HepG2 (cell line): ENCODE measurements around the gene MAEA. TPM values are rescaled to one million over a fixed set of nuclear protein-coding genes. Genes with fewer than 3 reads are reported as not detected.
A peak's percentile ranks its signal among the peaks of the same experiment; 100 is the strongest.

Experiments used
- ATAC-seq: fragments of 200-7000 bp; cut with Tn5 transposase; 3 replicates; pipeline ENCODE4 v1.9.1; 2020; ENCODE audit warnings: mild to moderate bottlenecking, moderate library complexity
- BruUV-seq: library from RNA; stranded (reverse); fragments of 400-500 nt; replicated peaks from 2 replicates; lab custom pipeline; 2021; lab: Mats Ljungman, UMichigan
- CTCF ChIA-PET: fragments of 300-600 bp; formaldehyde crosslinking; extraction: SDS; loops from one replicate; lab custom pipeline; 2021; ENCODE audit warnings: low total read pairs, inconsistent platforms, low intra/inter-chr PET ratio; lab: Yijun Ruan, JAX
- POLR2A ChIA-PET: fragments of 350-600 bp; sonication (Branson Sonifier 250); formaldehyde crosslinking; loops from one replicate; lab custom pipeline; 2020; ENCODE audit warnings: antibody characterized with exemption, inconsistent platforms; lab: Yijun Ruan, JAX
- DNase-seq: peaks from one replicate; pipeline ENCODE4 v3.0.0-alpha.2; 2015; ENCODE audit warnings: low spot score
- FAIRE-seq: peaks from 3 replicates; lab custom pipeline; 2011; peaks lifted over from hg19 to GRCh38; lab: Jason Lieb, UNC
- H2AFZ ChIP-seq: one replicate; pipeline ENCODE4 v1.6.1; 2011; ENCODE audit warnings: low read length, inconsistent platforms
- H3K27ac ChIP-seq: fragments of 300-600 bp; 3 replicates; pipeline ENCODE4 v1.8.0; 2011; ENCODE audit warnings: mixed run types, mild to moderate bottlenecking, mixed read lengths, low read length, inconsistent platforms; ENCODE audit not compliant: insufficient read depth; ENCODE audit errors: extremely low read length
- H3K27me3 ChIP-seq, 2 experiments: fragments of 200-600 bp in 1 of 2; 2 replicates in 1 of 2; 3 replicates in 1 of 2; pipeline versions ENCODE4 v1.6.0 to v1.8.0; 2011; ENCODE audit warnings: low read length in 2 of 2, mild to moderate bottlenecking in 2 of 2, moderate library complexity in 2 of 2, inconsistent platforms in 1 of 2; ENCODE audit not compliant: insufficient read depth in 2 of 2, control insufficient read depth in 1 of 2
- H3K36me3 ChIP-seq, 2 experiments: fragments of 200-600 bp in 1 of 2; replicated peaks in 1 of 2; 2 replicates in 1 of 2; 3 replicates in 1 of 2; pipeline versions ENCODE4 v1.5.1 to v1.8.0; 2011; ENCODE audit warnings: low read length in 2 of 2, inconsistent platforms in 1 of 2; ENCODE audit not compliant: insufficient read depth in 2 of 2, control insufficient read depth in 1 of 2
- H3K4me1 ChIP-seq: 2 replicates; pipeline ENCODE4 v1.5.1; 2012; ENCODE audit warnings: low read length, inconsistent platforms; ENCODE audit not compliant: insufficient read depth
- H3K4me2 ChIP-seq: 2 replicates; pipeline ENCODE4 v1.6.0; 2011; ENCODE audit warnings: low read depth, low read length, inconsistent platforms
- H3K4me3 ChIP-seq, 3 experiments: fragments of 200-600 bp in 1 of 3; sonication (generic), shearing (Covaris generic) in 1 of 3; replicated peaks in 1 of 3; 2 replicates each; pipeline ENCODE4 v1.5.1; 2011 to 2016; ENCODE audit warnings: low read length in 3 of 3, inconsistent platforms in 2 of 3, low read depth in 2 of 3, mild to moderate bottlenecking in 2 of 3, control low read depth in 1 of 3, mixed read lengths in 1 of 3; ENCODE audit not compliant: insufficient read depth in 1 of 3
- H3K79me2 ChIP-seq: one replicate; pipeline ENCODE4 v1.6.1; 2011; ENCODE audit warnings: low read length, inconsistent platforms; ENCODE audit not compliant: insufficient read depth
- H3K9ac ChIP-seq: 2 replicates; pipeline ENCODE4 v1.6.0; 2011; ENCODE audit warnings: mild to moderate bottlenecking, low read depth, low read length, inconsistent platforms; ENCODE audit not compliant: insufficient read depth
- H3K9me3 ChIP-seq: 2 replicates; pipeline ENCODE4 v1.5.1; 2012; ENCODE audit warnings: mild to moderate bottlenecking, low read length
- H4K20me1 ChIP-seq: 2 replicates; pipeline ENCODE4 v1.6.0; 2011; ENCODE audit warnings: inconsistent platforms, mild to moderate bottlenecking, low read length, moderate library complexity; ENCODE audit not compliant: insufficient read depth
- NCOA1 ChIP-seq: sonication (generic); formaldehyde crosslinking; IDR thresholded peaks from 2 replicates; pipeline ENCODE4 v1.9.0; 2021; ENCODE audit warnings: missing genetic modification reagents
- NFAT5 ChIP-seq: sonication (generic); formaldehyde crosslinking; IDR thresholded peaks from 2 replicates; pipeline ENCODE4 v1.4.0; 2020; ENCODE audit warnings: missing genetic modification reagents
- PCBP1 ChIP-seq: fragments of 200-400 bp; formaldehyde crosslinking; IDR thresholded peaks from 2 replicates; pipeline ENCODE4 v1.6.1; 2017; ENCODE audit warnings: mild to moderate bottlenecking, low read depth, low read length, borderline replicate concordance
- SMYD3 ChIP-seq: sonication (generic); formaldehyde crosslinking; IDR thresholded peaks from 2 replicates; pipeline ENCODE4 v1.8.1; 2023; ENCODE audit warnings: mild to moderate bottlenecking, missing genetic modification reagents
- ZBTB33 ChIP-seq: sonication (generic); formaldehyde crosslinking; IDR thresholded peaks from 2 replicates; pipeline ENCODE4 v1.4.0; 2020; ENCODE audit warnings: missing genetic modification reagents
- ZNF510 ChIP-seq: sonication (generic); formaldehyde crosslinking; IDR thresholded peaks from 2 replicates; pipeline ENCODE4 v1.4.0; 2020; ENCODE audit warnings: low read depth, mild to moderate bottlenecking, missing genetic modification reagents
- WGBS: methylation state at CpG from one replicate; pipeline ENCODE4 v1.1.6; 2017; ENCODE audit warnings: low lambda C conversion rate; 5-methylcytosine and 5-hydroxymethylcytosine counted together
- in situ Hi-C: cut with HindIII; loops from 2 replicates; pipeline ENCODE4 v1.10.0; 2017; ENCODE audit warnings: low pct_unique_long_range_greater_than_20kb; ENCODE audit not compliant: extremely low pct_ligation_motif_present
- intact Hi-C: fragments of 100-400 bp; cut with micrococcal nuclease; formaldehyde crosslinking; loops from one replicate; pipeline ENCODE4 v1.10.0; 2022; ENCODE audit not compliant: unreplicated experiment
- polyA plus RNA-seq, 8 experiments: library from polyadenylated mRNA; depleted of rRNA in 3 of 8; stranded (reverse) in 7 of 8; unstranded in 1 of 8; fragments of >200 nt; fragmentation: Illumina TruSeq in 4 of 8; extraction: Trizol in 4 of 8; gene quantifications; 2 replicates each; pipeline versions ENCODE4 v1.2.1 to v1.2.3, GENCODE V29; 2011 to 2016; ENCODE audit warnings: low read depth in 4 of 8, missing spikeins in 1 of 8, mixed read lengths in 1 of 8; ENCODE audit not compliant: insufficient read depth in 1 of 8
- total RNA-seq, 5 experiments: library from RNA; depleted of rRNA; stranded (reverse); fragments of >200 nt; fragmentation: Illumina TruSeq; extraction: Trizol; gene quantifications; 2 replicates each; pipeline ENCODE4 v1.2.3, GENCODE V29; 2016; ENCODE audit warnings: low read depth in 1 of 5
- TF ChIP-seq, protein P1 (sequence below): sonication (generic); formaldehyde crosslinking; IDR thresholded peaks from 2 replicates; pipeline ENCODE4 v1.4.0; 2020; ENCODE audit warnings: missing genetic modification reagents, low read depth, mild to moderate bottlenecking, borderline replicate concordance
- TF ChIP-seq, protein P2 (sequence below): sonication (generic); formaldehyde crosslinking; IDR thresholded peaks from 2 replicates; pipeline ENCODE4 v1.5.0; 2020; ENCODE audit warnings: missing genetic modification reagents

The MAEA gene
- total and polyA plus RNA-seq, 2 of the 13 experiments (the other 11 are each of a cell fraction or from before 2014, with no cell fraction given): 52.0 to 57.1 TPM

GRCh38 chr4:1293991-1294390 lies 4.3 kb downstream of the MAEA start:
- TF ChIP-seq ZNF510 (CRISPR knock-in tag) (no peak), ZBTB33 (CRISPR knock-in tag) (peak; percentile 38; the same call in 1 of the 2 replicates), SMYD3 (CRISPR knock-in tag) (no peak)
- TF ChIP-seq, protein P1, sequence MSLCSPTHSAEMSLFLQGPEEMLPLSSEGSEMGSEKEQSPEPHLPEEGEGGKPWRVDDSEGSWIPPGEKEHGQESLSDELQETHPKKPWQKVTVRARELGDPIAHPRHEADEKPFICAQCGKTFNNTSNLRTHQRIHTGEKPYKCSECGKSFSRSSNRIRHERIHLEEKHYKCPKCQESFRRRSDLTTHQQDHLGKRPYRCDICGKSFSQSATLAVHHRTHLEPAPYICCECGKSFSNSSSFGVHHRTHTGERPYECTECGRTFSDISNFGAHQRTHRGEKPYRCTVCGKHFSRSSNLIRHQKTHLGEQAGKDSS: no peak
- TF ChIP-seq, all 625 proteins: peak for 1
- Histone ChIP-seq H3K4me2 (no peak overlapping the region), H3K4me1 (peaks cover 30% of the 10 kb centered on the region), H3K27ac (no peak overlapping the region), H2AFZ (no peak overlapping the region), H3K27me3 (no peaks in the 10 kb centered on the region; a peak in 1 of 5 replicates), H3K4me3 (no peak overlapping the region), H3K9ac (0 out of 2 replicates have a peak overlapping the region, but pooled peaks have one; percentile 25), H3K79me2 (peaks cover 81% of the 10 kb centered on the region), H3K36me3 (peaks cover 11 to 15% of the 10 kb centered on the region in 2 experiments; a peak in 4 of 5 replicates), H4K20me1 (peaks cover 57% of the 10 kb centered on the region), H3K9me3 (no peaks in the 10 kb centered on the region)
- BruUV-seq: no TSS peak
- intact Hi-C loops (no loop called here), in situ Hi-C loops (no loop called here)
- DNase-seq (no peak), ATAC-seq (no peak), FAIRE-seq (no peak)
- ChIA-PET POLR2A (interaction anchor here (0.8 kb wide), 1 partner anchor 8 kb away, joined by 3 read pairs; no protein-coding TSS in a partner anchor), CTCF (no interaction called here)
- WGBS: 85% methylated on average over 15 of the region's 15 CpGs

GRCh38 chr4:1294424-1294823 lies 4.7 kb downstream of the MAEA start:
- H3K36me3 ChIP-seq: peaks cover 13 to 20% of the 10 kb centered on the region in 2 experiments; a peak in 4 of 5 replicates
- peaks cover 61% of the 10 kb centered on the region for H4K20me1 ChIP-seq
- in situ Hi-C loops: no loop called here
- no peak for ATAC-seq
- H3K27me3 ChIP-seq: no peaks in the 10 kb centered on the region; a peak in 1 of 5 replicates
- H2AFZ ChIP-seq: no peak overlapping the region
- WGBS: 83% methylated on average over 11 of the region's 14 CpGs
- H3K79me2 ChIP-seq: peaks cover 86% of the 10 kb centered on the region
- H3K9ac ChIP-seq: no peak overlapping the region
- no peak for DNase-seq
- H3K4me3 ChIP-seq: no peak overlapping the region
- CTCF ChIA-PET: no interaction called here
- no peaks in the 10 kb centered on the region for H3K9me3 ChIP-seq
- FAIRE-seq: no peak
- no TSS peak for BruUV-seq
- peaks cover 30% of the 10 kb centered on the region for H3K4me1 ChIP-seq
- no peak overlapping the region for H3K27ac ChIP-seq
- intact Hi-C loops: no loop called here
- POLR2A ChIA-PET: interaction anchor here (0.8 kb wide), 1 partner anchor 8 kb away, joined by 3 read pairs; no protein-coding TSS in a partner anchor
- H3K4me2 ChIP-seq: no peak overlapping the region
- no peak for TF ChIP-seq NCOA1 (CRISPR knock-in tag)
- TF ChIP-seq PCBP1: no peak
- TF ChIP-seq NFAT5: no peak
- TF ChIP-seq, protein P2, sequence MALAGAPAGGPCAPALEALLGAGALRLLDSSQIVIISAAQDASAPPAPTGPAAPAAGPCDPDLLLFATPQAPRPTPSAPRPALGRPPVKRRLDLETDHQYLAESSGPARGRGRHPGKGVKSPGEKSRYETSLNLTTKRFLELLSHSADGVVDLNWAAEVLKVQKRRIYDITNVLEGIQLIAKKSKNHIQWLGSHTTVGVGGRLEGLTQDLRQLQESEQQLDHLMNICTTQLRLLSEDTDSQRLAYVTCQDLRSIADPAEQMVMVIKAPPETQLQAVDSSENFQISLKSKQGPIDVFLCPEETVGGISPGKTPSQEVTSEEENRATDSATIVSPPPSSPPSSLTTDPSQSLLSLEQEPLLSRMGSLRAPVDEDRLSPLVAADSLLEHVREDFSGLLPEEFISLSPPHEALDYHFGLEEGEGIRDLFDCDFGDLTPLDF (CRISPR knock-in tag): no peak
